Dermis microvascular lymphatic vessel endothelial cell (primary cell): ENCODE measurements around the gene MYCN. TPM values are rescaled to one million over a fixed set of nuclear protein-coding genes. Genes with fewer than 3 reads are reported as not detected.

ENCODE experiments used
- DNase-seq, 2 donors: peaks; one replicate each; pipeline versions ENCODE4 v3.0.0 to v3.0.0-alpha.2; 2010; ENCODE audit warnings: low read depth in 2 of 2
- total RNA-seq: library from RNA; depleted of rRNA; stranded (reverse); fragments of >200 nt; gene quantifications from 2 replicates; pipeline ENCODE4 v1.2.1, GENCODE V29; 2014

The MYCN gene
- total RNA-seq, 1 donor from 2014 or later: 3.2 TPM

DNA sequence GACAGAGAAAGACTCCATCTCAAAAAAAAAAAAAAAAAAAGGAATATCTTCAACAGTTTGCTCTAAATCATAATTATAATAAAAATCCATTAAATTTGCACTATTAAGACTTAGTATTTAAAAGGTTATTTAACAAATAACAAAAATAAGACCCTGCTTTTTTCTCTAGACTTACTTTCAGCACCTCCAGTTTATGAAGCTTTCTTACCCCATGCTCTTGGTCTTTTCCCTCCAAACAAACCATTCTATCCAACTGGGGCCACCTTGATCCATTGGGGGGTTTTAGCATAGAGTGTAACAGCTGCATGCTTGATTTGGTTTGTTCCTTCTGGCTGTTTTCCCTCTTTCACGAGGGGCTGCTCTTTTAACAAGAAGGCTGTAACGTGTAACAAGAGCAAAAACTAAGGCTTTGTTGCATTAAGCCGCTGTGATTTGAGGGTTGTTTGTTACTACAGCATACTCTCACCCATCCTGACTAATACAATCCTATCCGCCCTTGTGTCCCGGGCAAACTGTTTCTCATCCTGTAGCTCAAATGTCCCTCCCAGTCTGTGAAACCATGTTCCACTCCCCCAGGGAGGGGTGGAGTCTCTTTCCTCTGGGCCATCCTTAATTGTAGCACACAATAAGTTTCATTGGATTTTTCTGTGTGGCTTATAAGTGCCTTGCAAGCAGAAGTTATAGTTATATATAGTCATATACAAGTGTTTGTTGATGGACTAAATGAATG, 9.6 kb upstream of the MYCN start:
- DNase-seq: no peak

DNA sequence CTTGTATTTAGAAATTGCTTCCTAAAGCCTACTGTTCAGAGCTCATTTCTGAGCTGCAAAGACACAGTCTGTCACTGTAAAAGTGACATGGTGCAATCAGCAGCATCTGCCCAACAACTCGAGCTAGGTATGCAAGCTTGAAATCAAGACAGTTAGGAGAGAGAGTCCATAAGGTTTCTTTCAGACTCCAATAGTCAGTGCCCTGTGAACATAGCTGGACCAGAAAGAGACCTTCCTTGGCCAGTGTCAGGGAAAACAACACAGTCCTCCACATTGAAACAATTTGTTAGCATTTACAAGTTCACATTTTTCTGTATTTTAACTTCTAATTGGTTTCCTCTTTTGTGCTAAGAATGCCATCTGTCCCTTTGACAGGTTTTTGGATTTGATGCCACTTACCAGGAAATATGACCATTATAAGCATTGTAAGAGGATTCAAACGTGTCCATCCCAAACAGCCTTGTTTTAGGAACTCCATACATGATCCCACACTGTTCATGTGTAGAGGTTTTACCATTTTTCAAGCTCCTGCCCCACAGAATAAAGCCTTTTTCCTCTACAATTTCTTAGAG, 8.9 kb upstream of the MYCN start:
- DNase-seq: no peak

DNA sequence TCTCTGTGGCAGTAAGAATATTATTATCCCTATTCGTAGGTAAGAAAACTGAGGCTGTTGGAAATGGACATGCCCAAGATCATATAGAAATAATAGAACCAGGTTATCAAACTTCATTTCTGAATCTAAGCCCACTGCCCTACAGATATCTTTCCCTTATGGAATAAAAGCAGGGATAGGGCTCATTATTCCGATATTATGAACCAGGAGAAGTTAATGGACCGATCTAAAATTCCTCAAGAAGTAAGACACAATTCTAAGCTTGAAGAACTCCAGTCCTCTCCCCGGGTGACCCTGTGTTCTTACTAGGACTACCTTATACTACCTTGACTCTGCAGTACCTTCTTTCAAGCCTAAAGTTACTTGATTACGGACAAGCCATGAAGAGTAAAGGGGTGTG, 8.4 kb upstream of the MYCN start:
- DNase-seq: no peak

DNA sequence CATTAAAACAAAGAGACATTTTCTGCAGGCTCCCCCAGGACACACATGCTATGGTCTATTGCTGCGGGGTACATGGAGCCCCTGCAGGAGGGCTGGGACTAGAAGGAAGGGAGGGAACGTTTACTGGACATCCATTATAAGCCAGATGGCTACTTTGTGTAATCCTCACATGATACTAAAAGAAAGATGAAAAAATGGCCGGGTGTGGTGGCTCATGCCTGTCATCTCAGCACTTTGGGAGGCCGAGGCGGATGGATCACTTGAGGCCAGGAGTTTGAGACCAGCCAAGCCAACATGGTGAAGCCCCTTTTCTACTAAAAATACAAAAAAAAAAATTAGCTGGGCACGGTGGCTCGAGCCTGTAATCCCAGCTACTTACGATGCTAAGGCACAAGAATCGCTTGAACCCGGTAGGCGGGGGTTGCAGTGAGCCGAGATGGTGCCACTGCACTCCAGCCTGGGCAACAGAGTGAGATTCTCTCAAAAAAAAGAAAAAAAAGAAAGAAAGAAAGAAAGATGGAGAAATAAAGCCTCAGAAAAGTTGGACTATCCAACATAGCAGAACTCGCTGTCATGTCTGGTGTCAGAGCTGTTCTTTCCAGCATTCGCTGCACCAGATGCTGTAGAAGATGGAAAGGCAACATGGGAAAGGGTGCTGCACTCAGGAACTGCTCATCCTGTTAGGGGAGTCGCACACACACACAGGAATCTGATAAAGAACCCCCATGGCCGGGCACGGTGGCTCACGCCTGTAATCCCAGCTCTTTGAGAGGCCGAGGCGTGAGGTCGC, 7.8 kb upstream of the MYCN start:
- DNase-seq: no peak

DNA sequence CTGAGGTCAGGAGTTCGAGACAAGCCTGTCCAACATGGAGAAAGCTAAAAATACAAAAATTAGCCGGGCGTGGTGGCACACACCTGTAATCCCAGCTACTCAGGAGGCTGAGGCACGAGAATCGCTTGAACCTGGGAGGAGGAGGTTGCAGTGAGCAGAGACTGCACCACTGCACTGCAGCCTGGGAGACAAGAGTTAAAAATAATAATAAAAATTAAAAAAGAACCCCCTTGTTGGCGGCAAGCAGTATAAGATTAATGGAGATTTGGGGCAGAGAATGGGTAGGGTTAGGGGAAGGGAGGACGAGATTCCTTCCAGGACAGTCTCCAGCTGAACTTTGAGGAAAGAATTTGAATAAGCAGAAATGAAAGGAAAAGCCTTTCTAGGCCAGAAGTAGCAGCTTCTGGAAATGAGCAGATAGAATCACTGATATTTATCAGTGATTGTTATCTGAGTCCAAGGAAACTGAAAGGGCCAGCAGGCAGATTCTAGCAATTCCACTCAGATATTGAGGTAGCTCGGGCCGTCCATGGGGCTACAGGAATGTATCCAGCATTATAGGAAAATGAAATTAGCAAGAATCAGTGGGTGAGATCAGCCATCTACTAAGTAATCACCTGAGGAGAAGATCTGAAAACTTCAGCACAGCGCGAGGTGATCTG, 7.0 kb upstream of the MYCN start:
- no peak for DNase-seq

DNA sequence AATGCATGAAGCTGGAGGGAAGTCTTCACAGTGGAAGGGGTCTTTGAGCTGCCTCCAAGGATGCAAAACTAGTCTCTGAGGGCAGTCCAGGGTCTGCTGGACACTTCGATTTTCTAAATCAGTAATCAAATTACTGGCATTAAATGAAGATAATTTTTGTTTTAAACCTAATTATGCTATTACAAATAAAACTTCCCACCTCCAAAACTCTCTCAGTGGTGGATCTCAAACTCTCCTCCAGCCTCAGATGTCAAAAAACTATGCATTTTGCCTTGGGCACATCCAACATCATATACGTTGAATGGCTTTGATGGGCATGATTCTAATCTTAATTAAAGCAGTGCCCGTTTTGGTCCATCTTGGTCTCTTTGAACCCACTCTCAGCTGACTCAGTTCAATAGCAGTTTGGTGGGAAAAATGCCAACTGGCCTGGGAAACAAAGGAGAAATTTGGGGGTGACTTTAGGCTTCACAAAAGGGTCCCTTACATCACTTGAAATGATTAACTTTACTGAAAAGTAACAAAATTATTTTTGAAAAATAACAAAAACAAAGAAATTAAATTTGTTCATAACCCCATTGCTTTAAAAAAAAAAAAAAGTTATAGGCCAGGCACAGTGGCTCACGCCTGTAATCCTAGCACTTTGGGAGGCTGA, 5.9 kb upstream of the MYCN start:
- no peak for DNase-seq

DNA sequence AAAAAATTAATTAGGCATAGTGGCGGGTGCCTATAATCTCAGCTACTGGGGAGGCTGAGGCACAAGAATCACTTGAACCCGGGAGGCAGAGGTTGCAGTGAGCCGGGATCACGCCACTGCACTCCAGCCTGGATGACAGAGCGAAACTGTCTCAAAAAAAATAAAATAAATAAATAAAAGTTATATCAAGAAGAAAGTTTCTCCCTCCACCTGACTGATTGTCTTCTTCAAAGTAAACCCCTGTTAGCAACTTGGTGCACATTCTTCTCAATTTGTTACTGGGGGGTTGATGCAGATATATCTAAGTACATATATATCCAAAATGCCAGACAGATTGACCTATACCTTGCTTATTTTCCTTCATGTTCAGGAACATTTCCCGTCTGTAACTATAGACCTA, 5.2 kb upstream of the MYCN start:
- DNase-seq: no peak

DNA sequence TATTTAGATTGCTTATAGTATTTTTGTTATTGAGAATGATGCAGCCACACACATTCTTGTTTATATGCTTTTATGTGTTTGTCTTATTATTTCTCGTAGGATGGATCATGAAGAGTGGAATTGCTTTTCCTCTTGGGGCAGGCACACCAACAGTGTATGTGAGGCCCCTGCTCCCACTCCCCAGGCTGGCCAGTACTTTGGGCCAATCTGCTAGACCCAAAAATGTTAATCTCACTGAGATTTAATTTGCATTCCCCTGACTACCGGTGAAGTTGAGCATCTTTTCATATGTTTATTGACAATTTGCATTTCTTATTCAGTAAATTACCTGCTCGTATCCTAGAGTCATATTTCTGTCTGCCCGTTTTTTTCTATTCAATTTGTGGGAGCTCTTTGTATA, 4.7 kb upstream of the MYCN start:
- no peak for DNase-seq

DNA sequence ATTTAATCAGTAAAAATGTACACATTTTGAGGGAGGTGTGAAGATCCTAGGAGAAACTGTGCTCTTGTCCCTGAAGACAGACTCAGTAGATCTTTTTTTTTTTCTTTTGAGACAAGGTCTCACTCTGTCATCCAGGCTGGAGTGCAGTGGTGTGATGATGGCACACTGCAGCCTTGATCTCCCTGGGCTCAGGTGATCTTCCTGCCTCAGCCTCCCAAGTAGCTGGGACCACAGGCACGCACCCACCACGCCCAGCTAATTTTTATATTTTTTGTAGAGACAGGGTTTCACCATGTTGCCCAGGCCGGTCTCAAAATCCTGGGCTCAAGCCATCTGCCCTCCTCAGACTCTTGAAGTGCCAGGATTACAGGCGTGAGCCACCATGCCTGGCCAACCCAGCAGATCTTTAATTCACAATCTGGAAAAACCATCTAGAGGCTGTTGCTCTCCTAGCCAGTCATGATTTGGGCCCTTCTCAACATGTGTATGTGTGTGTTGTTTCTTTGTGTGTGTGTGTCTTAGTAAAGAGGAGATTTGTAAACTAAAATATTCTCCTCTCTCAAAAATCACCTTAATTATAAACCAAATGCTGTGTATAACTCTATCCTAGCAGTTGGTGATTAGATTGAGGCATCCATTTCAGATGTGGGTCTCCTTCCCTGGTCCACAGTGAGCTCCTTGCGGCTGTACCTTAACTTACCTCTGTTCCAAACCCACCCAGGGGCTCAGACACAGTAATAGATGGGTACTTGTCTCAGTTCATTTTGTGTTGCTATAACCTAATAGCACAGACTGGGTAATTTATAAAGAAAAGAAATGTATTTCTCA, 3.9 kb upstream of the MYCN start:
- no peak for DNase-seq

DNA sequence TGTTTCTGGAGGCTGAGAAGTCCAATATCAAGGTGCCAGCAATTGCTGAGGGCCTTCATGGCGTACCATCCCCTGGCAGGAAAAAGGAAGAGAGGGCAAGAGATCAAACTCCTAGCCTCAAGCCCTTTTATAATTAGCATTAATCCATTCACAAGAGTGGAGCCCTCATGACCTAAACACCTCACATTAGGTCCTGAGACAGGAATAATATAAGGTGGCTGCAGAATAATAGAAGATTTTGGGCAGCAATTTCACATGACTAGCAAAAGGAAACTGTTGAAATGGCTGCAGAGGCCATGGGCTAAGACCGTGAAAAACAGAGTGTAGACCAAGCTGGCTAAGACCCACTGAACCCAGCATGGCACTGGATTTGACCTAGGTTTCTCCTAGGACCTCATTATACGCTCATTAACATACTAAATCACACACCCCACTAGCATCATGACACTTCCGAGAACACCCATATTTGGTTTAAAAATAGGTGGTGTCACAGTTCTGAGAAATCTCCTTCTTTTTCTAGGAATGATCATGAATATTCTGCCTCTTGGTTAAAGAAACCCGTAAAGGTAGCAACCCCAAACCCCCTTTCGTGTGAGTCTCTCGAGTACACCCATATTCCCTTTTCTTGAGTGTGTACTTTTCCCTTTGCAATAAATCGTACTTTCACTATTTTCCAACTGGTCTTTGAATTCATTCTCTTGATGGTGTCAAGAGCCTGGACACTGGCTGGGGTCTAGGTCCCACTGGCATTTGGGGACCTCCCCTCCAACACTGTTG, 3.1 kb upstream of the MYCN start:
- DNase-seq: no peak

DNA sequence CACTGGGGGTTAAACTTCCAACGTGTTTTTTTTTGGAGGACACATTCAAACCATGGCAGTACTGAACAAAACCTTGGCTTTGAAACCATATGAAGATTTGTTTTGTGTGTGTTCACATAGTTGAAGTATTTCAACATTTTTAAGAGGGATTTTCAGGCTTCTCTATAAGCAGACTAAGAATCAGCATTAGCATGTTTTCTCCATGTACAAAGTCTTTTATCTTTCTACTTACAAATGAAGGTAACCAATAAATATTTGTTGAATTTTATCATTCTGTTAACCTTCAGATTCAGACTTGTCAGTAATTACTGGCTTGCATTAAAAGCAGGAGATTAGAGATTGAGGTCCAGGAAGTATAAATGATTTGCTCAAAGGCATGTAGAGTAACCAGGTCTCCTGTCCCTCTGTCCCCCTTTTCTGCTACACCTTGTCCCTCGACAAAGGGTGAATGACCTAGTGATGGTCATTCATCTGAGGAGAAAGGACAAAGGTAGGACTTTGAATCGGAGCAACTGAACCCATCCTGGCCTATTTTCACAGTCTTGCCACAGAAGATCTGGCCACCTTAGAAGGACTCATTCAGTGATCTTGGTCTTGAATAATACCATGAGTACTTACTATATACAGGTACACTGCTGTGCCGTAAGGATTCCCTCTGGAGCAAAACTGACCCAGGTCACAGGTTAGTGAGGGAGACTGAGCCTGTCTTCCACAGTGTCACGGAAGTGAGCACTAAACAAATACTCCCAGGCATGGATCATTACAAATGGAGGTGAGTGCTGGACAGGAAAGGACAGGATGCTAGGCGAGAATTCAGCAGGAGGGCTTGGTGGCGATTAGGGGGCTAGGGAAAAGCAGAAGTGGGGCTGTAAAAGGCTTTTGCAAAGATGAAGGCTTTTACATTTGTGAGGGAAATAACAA, 2.2 kb upstream of the MYCN start:
- no peak for DNase-seq

DNA sequence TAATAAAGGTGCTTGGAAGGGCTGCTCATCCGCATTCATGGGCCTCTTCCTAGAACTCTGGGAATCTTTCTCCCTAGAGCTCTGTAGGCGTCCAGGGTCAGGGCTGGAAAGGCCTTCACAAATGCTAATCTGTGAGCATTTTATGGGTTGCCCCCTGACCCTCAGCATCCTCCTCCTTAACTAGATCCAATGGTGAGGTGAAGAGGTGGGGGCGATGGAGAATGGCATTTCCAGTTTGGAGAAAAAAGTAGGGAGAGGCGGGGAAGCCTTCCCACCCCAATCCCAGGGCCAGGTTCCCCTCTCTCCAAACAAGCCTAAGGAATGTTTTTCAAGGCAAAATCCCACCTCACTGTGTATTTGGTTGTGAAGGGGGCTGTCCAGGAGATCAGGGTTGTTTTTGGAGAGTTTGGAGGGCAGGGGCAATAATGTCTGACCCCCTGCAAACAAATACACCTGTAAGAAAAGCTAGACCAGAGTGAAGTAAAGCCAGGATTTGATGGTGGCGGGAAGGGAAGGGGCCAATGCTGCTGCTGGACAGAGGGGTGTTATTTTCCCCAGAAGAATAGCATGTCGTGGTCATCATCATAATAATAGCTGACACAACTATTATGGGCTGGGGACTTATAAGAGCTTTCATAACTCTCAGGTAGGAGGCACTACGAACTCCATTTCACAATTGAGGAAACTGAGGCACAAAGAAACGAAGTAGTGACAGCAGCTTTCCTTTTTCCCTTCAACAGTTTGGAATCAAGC, 1.4 kb upstream of the MYCN start:
- no peak for DNase-seq

DNA sequence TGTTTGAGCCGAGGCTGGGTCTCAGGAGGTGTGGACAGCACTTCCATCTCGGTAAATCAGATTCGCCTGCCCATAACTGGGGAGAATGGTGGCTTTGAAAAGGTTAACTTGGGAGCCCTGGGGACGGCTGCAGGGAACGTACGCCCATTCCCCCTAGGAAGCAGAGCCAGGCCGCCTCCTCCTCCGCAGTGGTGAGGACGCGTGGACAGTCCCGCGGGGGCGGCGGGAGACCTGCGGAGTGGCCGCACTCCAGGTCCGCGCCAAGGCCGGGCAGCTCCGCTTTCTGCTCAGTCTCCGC, 845 bp upstream of the MYCN start:
- DNase-seq: peak in 1 of 2 donors; percentile 68

DNA sequence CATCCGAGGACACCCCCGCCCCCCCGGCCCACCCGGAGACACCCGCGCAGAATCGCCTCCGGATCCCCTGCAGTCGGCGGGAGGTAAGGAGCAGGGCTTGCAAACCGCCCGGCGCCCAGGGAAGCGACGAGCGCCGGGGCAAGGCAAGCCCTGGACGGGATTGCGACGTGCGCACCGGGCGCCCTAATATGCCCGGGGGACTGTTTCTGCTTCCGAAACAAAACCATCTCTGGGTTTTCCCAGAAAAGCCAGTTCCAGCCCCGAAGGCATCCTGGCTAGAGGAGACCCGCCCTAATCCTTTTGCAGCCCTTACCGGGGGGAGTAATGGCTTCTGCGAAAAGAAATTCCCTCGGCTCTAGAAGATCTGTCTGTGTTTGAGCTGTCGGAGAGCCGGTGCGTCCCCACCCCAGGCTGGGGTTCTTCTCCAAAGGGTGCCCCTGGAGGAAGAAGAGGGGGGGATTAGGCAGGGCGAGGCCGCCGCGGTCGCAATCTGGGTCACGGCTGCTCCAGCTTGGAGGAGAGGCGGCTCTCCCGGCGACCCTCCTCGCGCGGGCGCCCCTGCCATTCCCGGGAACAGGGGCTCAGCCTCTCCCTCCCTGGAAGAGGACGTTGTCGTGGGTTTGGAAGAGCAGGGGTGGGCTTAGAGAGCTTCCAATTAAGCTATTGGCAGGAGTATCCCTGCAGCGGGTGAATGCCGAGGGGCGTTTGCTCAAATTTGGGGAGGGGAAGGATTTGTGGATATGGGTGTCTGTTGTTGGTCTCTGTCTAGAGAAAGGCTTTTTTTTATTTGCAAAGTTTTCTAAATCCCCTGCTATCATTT, 521 bp downstream of the MYCN start:
- DNase-seq: no peak

DNA sequence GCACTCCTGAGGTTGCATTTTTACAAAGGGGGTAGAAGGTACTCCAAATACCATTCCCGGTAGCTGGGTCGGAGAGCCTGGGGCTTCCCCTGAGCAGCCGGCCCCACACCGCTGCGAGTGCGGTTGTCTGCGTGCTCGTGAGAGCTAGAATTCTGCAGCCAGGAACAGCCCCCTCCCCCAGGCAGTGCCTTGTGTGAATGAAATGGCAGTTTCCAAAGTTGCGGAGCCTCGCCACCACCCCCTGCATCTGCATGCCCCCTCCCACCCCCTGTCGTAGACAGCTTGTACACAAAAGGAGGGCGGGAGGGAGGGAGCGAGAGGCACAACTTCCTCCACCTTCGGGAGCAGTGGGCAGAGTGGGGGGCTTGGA, 1.1 kb downstream of the MYCN start:
- DNase-seq: peak in 1 of 2 donors; percentile 18

DNA sequence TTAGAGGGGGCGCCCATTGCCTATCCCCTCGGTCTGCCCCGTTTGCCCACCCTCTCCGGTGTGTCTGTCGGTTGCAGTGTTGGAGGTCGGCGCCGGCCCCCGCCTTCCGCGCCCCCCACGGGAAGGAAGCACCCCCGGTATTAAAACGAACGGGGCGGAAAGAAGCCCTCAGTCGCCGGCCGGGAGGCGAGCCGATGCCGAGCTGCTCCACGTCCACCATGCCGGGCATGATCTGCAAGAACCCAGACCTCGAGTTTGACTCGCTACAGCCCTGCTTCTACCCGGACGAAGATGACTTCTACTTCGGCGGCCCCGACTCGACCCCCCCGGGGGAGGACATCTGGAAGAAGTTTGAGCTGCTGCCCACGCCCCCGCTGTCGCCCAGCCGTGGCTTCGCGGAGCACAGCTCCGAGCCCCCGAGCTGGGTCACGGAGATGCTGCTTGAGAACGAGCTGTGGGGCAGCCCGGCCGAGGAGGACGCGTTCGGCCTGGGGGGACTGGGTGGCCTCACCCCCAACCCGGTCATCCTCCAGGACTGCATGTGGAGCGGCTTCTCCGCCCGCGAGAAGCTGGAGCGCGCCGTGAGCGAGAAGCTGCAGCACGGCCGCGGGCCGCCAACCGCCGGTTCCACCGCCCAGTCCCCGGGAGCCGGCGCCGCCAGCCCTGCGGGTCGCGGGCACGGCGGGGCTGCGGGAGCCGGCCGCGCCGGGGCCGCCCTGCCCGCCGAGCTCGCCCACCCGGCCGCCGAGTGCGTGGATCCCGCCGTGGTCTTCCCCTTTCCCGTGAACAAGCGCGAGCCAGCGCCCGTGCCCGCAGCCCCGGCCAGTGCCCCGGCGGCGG, 1.7 kb downstream of the MYCN start:
- peak in 1 of 2 donors; percentile 20 for DNase-seq
